ENCODE measurements around the gene BLM. TPM values are rescaled to one million over a fixed set of nuclear protein-coding genes. Genes with fewer than 3 reads are reported as not detected.

Gene BLM

Small RNA genes lying within 50 kb of the gene (small RNA-seq; reads per million reads assigned to genes)
- not detected for gene RF00093 (ENCODE audit: low read depth)
- gene RN7SL363P (ENCODE audit: low read depth): not detected

Data from mesenchymal stem cell (in vitro differentiated cells and primary cell).